ENCODE results near the gene TMED1. TPM values are rescaled to one million over a fixed set of nuclear protein-coding genes. Genes with fewer than 3 reads are reported as not detected.

The TMED1 gene
- total and polyA plus RNA-seq, 9 of the 15 experiments (the other 6 are each of a cell fraction or from before 2014, with no cell fraction given), result 0.86 to 30.2 (median 23.5) TPM

DNA sequence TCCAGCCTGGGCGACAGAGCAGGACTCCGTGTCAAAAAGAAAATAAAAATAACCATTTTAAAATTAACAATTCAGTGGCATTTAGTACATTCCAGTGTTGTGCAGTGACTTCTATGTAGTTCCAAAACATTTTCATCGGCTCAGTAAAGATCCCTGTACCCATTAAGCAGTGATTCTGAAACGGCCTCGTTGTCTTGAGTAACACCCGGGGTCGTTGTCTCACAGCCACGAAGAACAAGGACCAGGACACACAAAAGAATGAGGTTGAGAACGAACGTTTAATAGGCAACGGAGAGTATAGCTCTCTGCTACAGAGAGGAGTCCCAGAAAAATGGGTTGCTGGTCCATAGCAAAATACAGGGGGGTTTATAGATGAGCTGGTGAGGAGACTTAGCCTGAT lies 2.4 kb upstream of the TMED1 start (continued):
- TF ChIP-seq, protein P1, sequence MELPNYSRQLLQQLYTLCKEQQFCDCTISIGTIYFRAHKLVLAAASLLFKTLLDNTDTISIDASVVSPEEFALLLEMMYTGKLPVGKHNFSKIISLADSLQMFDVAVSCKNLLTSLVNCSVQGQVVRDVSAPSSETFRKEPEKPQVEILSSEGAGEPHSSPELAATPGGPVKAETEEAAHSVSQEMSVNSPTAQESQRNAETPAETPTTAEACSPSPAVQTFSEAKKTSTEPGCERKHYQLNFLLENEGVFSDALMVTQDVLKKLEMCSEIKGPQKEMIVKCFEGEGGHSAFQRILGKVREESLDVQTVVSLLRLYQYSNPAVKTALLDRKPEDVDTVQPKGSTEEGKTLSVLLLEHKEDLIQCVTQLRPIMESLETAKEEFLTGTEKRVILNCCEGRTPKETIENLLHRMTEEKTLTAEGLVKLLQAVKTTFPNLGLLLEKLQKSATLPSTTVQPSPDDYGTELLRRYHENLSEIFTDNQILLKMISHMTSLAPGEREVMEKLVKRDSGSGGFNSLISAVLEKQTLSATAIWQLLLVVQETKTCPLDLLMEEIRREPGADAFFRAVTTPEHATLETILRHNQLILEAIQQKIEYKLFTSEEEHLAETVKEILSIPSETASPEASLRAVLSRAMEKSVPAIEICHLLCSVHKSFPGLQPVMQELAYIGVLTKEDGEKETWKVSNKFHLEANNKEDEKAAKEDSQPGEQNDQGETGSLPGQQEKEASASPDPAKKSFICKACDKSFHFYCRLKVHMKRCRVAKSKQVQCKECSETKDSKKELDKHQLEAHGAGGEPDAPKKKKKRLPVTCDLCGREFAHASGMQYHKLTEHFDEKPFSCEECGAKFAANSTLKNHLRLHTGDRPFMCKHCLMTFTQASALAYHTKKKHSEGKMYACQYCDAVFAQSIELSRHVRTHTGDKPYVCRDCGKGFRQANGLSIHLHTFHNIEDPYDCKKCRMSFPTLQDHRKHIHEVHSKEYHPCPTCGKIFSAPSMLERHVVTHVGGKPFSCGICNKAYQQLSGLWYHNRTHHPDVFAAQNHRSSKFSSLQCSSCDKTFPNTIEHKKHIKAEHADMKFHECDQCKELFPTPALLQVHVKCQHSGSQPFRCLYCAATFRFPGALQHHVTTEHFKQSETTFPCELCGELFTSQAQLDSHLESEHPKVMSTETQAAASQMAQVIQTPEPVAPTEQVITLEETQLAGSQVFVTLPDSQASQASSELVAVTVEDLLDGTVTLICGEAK (IDR thresholded peaks at IDR 0.05), result no peak
- TF ChIP-seq, protein P1 (CRISPR knock-in tag; IDR thresholded peaks at IDR 0.05), result no peak
- TF ChIP-seq HMG20A (CRISPR knock-in tag; conservative IDR thresholded peaks at IDR 0.05) (no peak), LARP7 (IDR thresholded peaks at IDR 0.05) (no peak), POLR2AphosphoS5 (IDR thresholded peaks at IDR 0.05; ENCODE audit: control insufficient read depth, insufficient read depth, low read depth, low read length) (0 out of 2 replicates have a peak, but pooled peaks have one; percentile 40), TEAD2 (tag; IDR thresholded peaks at IDR 0.05) (no peak), TEAD4 (IDR thresholded peaks at IDR 0.05; ENCODE audit: low read length) (no peak), TEAD4 (CRISPR knock-in tag; IDR thresholded peaks at IDR 0.05; ENCODE audit: borderline replicate concordance) (no peak), CBX8 (IDR thresholded peaks at IDR 0.05; ENCODE audit: borderline replicate concordance, extremely low read depth, low read depth, low read length, poor library complexity, severe bottlenecking) (no peak), NCOA6 (IDR thresholded peaks at IDR 0.05) (no peak), CBX3 (IDR thresholded peaks at IDR 0.05; ENCODE audit: borderline replicate concordance in 1 of 2, low read length in 2 of 2) (peak in 1 of 2 experiments; percentile 57; a peak in 1 of 3 replicates), POLR2A (conservative IDR thresholded peaks at IDR 0.05) (peak; percentile 59; the same call in 1 of the 2 replicates)

Measured in K562 (cell line).